C4-2B (cell line): ENCODE results near the gene LRFN2.

ENCODE experiments used
- ZFX ChIP-seq: fragments of 450-650 bp; IDR thresholded peaks from 2 replicates; pipeline ENCODE4 v1.6.1; 2017
- TF ChIP-seq, protein P1 (sequence below): fragments of 450-650 bp; conservative IDR thresholded peaks from 2 replicates; pipeline ENCODE4 v1.5.1; 2017; ENCODE audit warnings: mild to moderate bottlenecking

DNA sequence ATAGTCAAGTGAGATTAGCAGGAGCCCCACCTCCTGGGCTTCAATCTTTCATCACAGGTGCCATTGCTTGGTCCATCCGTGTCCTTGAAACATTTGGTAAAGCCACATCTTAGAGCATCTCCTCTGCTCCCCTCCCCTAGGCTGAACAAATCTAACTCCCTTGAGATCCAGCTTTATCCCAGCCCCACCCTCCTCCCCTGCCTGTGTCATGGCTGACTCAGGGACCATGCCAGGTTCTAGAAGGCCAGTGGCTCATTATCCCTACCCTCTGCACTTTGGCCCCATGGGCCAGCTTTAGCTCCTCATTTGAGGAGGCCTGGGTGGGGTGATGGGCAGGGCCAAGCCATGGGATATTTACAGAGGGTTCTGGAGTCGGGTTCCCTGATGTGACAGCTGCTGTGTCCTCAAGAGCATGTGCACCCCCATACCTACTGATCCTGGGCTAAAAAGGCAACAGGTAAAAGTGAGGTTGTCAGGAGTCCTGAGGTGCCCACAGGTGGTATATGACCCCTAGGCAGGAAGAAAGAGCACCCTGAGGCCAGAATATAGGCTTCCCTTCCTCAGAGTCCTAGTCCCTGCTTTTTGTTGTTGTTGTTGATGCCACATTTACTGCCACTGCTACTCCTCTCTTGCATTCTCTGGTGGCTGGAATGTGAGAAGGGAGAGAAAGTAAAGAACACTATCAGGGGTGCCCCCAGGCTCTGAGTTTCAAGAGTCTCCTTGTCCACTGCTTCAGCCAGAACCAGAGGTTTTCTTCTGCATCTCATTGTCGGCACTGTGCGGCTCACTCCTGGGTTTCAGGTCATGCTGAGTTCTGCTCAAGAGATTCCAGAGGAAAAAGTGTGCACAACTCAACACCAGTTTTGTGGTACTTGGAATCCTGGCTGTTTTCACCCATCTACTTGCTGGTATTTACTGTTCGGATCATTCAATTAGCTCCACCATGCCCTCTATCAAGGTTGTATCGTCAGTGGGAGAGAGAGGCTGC is 228.4 kb downstream of the LRFN2 start:
- TF ChIP-seq, protein P1, sequence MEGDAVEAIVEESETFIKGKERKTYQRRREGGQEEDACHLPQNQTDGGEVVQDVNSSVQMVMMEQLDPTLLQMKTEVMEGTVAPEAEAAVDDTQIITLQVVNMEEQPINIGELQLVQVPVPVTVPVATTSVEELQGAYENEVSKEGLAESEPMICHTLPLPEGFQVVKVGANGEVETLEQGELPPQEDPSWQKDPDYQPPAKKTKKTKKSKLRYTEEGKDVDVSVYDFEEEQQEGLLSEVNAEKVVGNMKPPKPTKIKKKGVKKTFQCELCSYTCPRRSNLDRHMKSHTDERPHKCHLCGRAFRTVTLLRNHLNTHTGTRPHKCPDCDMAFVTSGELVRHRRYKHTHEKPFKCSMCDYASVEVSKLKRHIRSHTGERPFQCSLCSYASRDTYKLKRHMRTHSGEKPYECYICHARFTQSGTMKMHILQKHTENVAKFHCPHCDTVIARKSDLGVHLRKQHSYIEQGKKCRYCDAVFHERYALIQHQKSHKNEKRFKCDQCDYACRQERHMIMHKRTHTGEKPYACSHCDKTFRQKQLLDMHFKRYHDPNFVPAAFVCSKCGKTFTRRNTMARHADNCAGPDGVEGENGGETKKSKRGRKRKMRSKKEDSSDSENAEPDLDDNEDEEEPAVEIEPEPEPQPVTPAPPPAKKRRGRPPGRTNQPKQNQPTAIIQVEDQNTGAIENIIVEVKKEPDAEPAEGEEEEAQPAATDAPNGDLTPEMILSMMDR: no peak
- TF ChIP-seq ZFX: no peak
